Uterus (tissue), 2 donors: ENCODE data around the gene ZNF384.

Experiments used
- POLR2A ChIP-seq, 2 donors: fragments of 450-650 bp; IDR thresholded peaks; one replicate each; pipeline ENCODE4 v1.6.1; 2016; ENCODE audit warnings: antibody characterized with exemption in 2 of 2, mild to moderate bottlenecking in 1 of 2, moderate library complexity in 1 of 2
- TF ChIP-seq, protein P1 (sequence below), 4 experiments: fragments of 200-600 bp in 2 of 4; fragments of 450-650 bp in 2 of 4; sonication (generic) in 2 of 4; IDR thresholded peaks; one replicate each; pipeline ENCODE4 v1.5.1; 2016 to 2019; ENCODE audit warnings: antibody characterized with exemption in 4 of 4, mild to moderate bottlenecking in 2 of 4, moderate library complexity in 1 of 4

- TF ChIP-seq POLR2A (IDR thresholded peaks at IDR 0.05), result no peak
- TF ChIP-seq, protein P1, sequence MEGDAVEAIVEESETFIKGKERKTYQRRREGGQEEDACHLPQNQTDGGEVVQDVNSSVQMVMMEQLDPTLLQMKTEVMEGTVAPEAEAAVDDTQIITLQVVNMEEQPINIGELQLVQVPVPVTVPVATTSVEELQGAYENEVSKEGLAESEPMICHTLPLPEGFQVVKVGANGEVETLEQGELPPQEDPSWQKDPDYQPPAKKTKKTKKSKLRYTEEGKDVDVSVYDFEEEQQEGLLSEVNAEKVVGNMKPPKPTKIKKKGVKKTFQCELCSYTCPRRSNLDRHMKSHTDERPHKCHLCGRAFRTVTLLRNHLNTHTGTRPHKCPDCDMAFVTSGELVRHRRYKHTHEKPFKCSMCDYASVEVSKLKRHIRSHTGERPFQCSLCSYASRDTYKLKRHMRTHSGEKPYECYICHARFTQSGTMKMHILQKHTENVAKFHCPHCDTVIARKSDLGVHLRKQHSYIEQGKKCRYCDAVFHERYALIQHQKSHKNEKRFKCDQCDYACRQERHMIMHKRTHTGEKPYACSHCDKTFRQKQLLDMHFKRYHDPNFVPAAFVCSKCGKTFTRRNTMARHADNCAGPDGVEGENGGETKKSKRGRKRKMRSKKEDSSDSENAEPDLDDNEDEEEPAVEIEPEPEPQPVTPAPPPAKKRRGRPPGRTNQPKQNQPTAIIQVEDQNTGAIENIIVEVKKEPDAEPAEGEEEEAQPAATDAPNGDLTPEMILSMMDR (IDR thresholded peaks at IDR 0.05), result no peak
Observed at GRCh38 chr12:6701078-6701768, 12.0 kb upstream of the ZNF384 start.
